ENCODE results near the gene CMKLR1. TPM values are rescaled to one million over a fixed set of nuclear protein-coding genes. Genes with fewer than 3 reads are reported as not detected.

CMKLR1 gene
- total and polyA plus RNA-seq, 7 donors = 0.94 to 7.0 (median 4.4) TPM

- intact Hi-C loops (cut with DNase I) = no loop called here
- TF ChIP-seq CTCF (IDR thresholded peaks at IDR 0.05) = no peak
- no peaks in the 10 kb centered on the region for H3K36me3 ChIP-seq (ENCODE audit: insufficient read depth in 1 of 2, low read depth in 1 of 2)
- H3K4me3 ChIP-seq = no peak overlapping the region
- H3K4me1 ChIP-seq = no peaks in the 10 kb centered on the region
- peak in 1 of 2 donors; percentile 6 for DNase-seq
- WGBS, 3 donors = 75 to 79% (median 75%) methylated on average over 6 of the region's 6 CpGs
- ATAC-seq = no peak
- H3K27ac ChIP-seq = no peak overlapping the region
- peaks cover 0 to 4% (median 0%) of the 10 kb centered on the region in 3 donors for H3K27me3 ChIP-seq (ENCODE audit: insufficient read depth in 3 of 3, low read length in 2 of 3)
- H3K9me3 ChIP-seq = no peaks in the 10 kb centered on the region
Observed at GRCh38 chr12:108346727-108347710, 7.9 kb upstream of the CMKLR1 start.

- Histone ChIP-seq H3K27ac (no peak overlapping the region), H3K4me3 (no peak overlapping the region), H3K27me3 (ENCODE audit: insufficient read depth in 3 of 3, low read length in 2 of 3) (peaks cover 0 to 4% (median 0%) of the 10 kb centered on the region in 3 donors), H3K36me3 (ENCODE audit: insufficient read depth in 1 of 2, low read depth in 1 of 2) (no peaks in the 10 kb centered on the region), H3K9me3 (no peaks in the 10 kb centered on the region), H3K4me1 (no peaks in the 10 kb centered on the region)
- peak in 1 of 2 donors; percentile 23 for DNase-seq
- 50 to 53% (median 50%) methylated on average over 8 of the region's 8 CpGs for WGBS, 3 donors
- intact Hi-C loops (cut with DNase I) = no loop called here
- ATAC-seq = no peak
- no peak for TF ChIP-seq CTCF (IDR thresholded peaks at IDR 0.05)
Observed at GRCh38 chr12:108345716-108346633, 6.9 kb upstream of the CMKLR1 start.

- peaks cover 0 to 14% (median 4%) of the 10 kb centered on the region in 3 donors for H3K27me3 ChIP-seq (ENCODE audit: insufficient read depth in 3 of 3, low read length in 2 of 3)
- TF ChIP-seq CTCF (IDR thresholded peaks at IDR 0.05) = no peak
- H3K27ac ChIP-seq = no peak overlapping the region
- no peak overlapping the region for H3K4me3 ChIP-seq
- 44 to 49% (median 48%) methylated on average over 5 of the region's 5 CpGs for WGBS, 3 donors
- no peak for ATAC-seq
- H3K36me3 ChIP-seq (ENCODE audit: insufficient read depth in 1 of 2, low read depth in 1 of 2) = no peaks in the 10 kb centered on the region
- no peaks in the 10 kb centered on the region for H3K4me1 ChIP-seq
- DNase-seq = no peak
- intact Hi-C loops (cut with DNase I) = no loop called here
- H3K9me3 ChIP-seq = no peaks in the 10 kb centered on the region
Observed at GRCh38 chr12:108342985-108343384, 3.9 kb upstream of the CMKLR1 start.

GRCh38 chr12:108341854-108342847, 3.0 kb upstream of the CMKLR1 start:
- H3K4me3 ChIP-seq = no peak overlapping the region
- intact Hi-C loops (cut with DNase I) = no loop called here
- no peak overlapping the region for H3K27ac ChIP-seq
- no peak for TF ChIP-seq CTCF (IDR thresholded peaks at IDR 0.05)
- peaks cover 0 to 19% (median 4%) of the 10 kb centered on the region in 3 donors for H3K27me3 ChIP-seq (ENCODE audit: insufficient read depth in 3 of 3, low read length in 2 of 3)
- no peaks in the 10 kb centered on the region for H3K36me3 ChIP-seq (ENCODE audit: insufficient read depth in 1 of 2, low read depth in 1 of 2)
- no peaks in the 10 kb centered on the region for H3K4me1 ChIP-seq
- ATAC-seq = no peak
- WGBS, 3 donors = 58 to 69% (median 62%) methylated on average over 8 of the region's 8 CpGs
- no peak for DNase-seq
- H3K9me3 ChIP-seq = no peaks in the 10 kb centered on the region
